Gastroesophageal sphincter (tissue), 4 donors: Measurements from ENCODE around the gene CRYGN. TPM values are rescaled to one million over a fixed set of nuclear protein-coding genes. Genes with fewer than 3 reads are reported as not detected.

Experiments used
- ATAC-seq: fragments of 150-250 bp; one replicate; pipeline ENCODE4 v1.9.1; 2016; ENCODE audit warnings: mild to moderate bottlenecking, moderate library complexity
- H3K27ac ChIP-seq, 4 donors: fragments of 200-600 bp; sonication (generic) in 3 of 4; 1 replicate in 3 of 4; 2 replicates in 1 of 4; pipeline ENCODE4 v1.5.1; 2016 to 2019
- H3K27me3 ChIP-seq: fragments of 200-600 bp; sonication (generic); one replicate; pipeline ENCODE4 v1.5.1; 2019
- H3K36me3 ChIP-seq, 2 donors: fragments of 200-600 bp; sonication (generic); one replicate each; pipeline ENCODE4 v1.5.1; 2019; ENCODE audit warnings: control low read depth in 1 of 2
- H3K4me1 ChIP-seq, 3 donors: fragments of 200-600 bp; sonication (generic); 1 replicate in 2 of 3; 2 replicates in 1 of 3; pipeline ENCODE4 v1.5.1; 2016 to 2019; ENCODE audit warnings: control low read depth in 2 of 3
- H3K4me3 ChIP-seq, 2 donors: fragments of 200-600 bp; sonication (generic); one replicate each; pipeline ENCODE4 v1.5.1; 2019; ENCODE audit warnings: mild to moderate bottlenecking in 1 of 2, moderate library complexity in 1 of 2
- H3K9me3 ChIP-seq, 3 donors: fragments of 200-600 bp; sonication (generic); one replicate each; pipeline ENCODE4 v1.5.1; 2017 to 2019; ENCODE audit warnings: control low read depth in 2 of 3
- EP300 ChIP-seq: sonication (generic); formaldehyde crosslinking; IDR thresholded peaks from one replicate; pipeline ENCODE4 v1.6.1; 2017; ENCODE audit warnings: antibody characterized with exemption, mild to moderate bottlenecking
- POLR2A ChIP-seq, 2 donors: fragments of 450-650 bp; IDR thresholded peaks; one replicate each; pipeline ENCODE4 v1.6.1; 2017; ENCODE audit warnings: antibody characterized with exemption in 2 of 2, mild to moderate bottlenecking in 2 of 2, moderate library complexity in 1 of 2
- POLR2AphosphoS5 ChIP-seq: sonication (generic); formaldehyde crosslinking; IDR thresholded peaks from one replicate; pipeline ENCODE4 v1.6.1; 2017; ENCODE audit warnings: antibody characterized with exemption
- WGBS, 2 donors: methylation state at CpG; one replicate each; pipeline ENCODE4 v1.1.5; 2018; ENCODE audit warnings: low coverage in 1 of 2; 5-methylcytosine and 5-hydroxymethylcytosine counted together
- total RNA-seq, 4 donors: library from RNA; depleted of rRNA; stranded (reverse); fragments of >200 nt; gene quantifications; one replicate each; pipeline ENCODE4 v1.1.0, GENCODE V29; 2016
- TF ChIP-seq, protein P1 (sequence below), 4 experiments: fragments of 200-600 bp in 2 of 4; fragments of 450-650 bp in 2 of 4; sonication (generic) in 1 of 4; IDR thresholded peaks; one replicate each; pipeline ENCODE4 v1.5.1; 2017 to 2019; ENCODE audit warnings: antibody characterized with exemption in 4 of 4, mild to moderate bottlenecking in 2 of 4, moderate library complexity in 2 of 4

The CRYGN gene
- total RNA-seq, 4 donors from 2014 or later = 0.27 to 4.4 TPM; not detected in 2

DNA sequence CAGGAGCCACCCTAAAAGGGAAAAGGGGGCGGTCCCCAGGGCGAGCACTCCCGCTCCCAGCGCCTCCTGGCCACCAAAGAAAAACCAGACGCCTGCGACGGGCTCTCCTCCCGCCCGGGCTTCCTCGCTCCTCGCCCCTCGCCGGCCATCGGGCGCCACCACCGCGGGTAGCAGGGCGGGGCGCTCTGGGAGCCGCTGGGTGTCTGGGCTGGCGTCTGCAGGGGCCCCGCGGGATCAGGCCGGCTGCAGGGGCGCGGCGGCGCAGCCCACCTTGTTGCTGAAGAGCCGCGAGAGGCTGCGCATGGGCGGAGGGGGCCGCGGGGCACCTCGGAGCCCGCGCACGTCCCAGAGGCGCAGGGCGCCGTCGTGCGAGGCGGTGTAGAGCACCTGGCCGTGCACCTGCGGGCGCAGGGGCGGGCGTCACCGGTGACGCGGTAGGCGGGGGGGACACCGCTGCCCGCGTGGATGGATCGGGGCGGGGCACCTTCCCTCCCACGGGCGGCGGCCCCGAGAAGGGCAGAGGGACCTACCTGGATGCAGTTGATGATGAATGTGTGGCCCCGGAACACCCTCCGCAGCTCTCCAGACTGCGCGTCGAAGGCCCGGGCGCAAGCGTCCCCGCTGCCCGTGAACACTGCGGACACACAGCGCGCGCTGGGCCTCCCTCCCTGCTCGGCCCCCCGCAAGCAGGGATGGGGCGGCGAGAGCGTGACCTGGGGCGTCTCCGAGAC is 58.4 kb downstream of the CRYGN start:
- Histone ChIP-seq H3K9me3 (no peaks in the 10 kb centered on the region), H3K4me3 (peak overlapping the region in 1 of 2 donors; percentile 43), H3K27me3 (peaks cover 52% of the 10 kb centered on the region), H3K4me1 (peaks cover 0 to 21% (median 9%) of the 10 kb centered on the region in 3 donors), H3K36me3 (peaks cover 0 to 35% of the 10 kb centered on the region in 2 donors), H3K27ac (peak overlapping the region in 1 of 4 donors; percentile 32)
- 17% methylated on average over 8 of the region's 83 CpGs; no CpG with 5 or more reads in 1 of the 2 donors for WGBS, 2 donors
- peak; percentile 40 for ATAC-seq
- TF ChIP-seq POLR2A (IDR thresholded peaks at IDR 0.05) (no peak), EP300 (no peak), POLR2AphosphoS5 (no peak)
- TF ChIP-seq, protein P1, sequence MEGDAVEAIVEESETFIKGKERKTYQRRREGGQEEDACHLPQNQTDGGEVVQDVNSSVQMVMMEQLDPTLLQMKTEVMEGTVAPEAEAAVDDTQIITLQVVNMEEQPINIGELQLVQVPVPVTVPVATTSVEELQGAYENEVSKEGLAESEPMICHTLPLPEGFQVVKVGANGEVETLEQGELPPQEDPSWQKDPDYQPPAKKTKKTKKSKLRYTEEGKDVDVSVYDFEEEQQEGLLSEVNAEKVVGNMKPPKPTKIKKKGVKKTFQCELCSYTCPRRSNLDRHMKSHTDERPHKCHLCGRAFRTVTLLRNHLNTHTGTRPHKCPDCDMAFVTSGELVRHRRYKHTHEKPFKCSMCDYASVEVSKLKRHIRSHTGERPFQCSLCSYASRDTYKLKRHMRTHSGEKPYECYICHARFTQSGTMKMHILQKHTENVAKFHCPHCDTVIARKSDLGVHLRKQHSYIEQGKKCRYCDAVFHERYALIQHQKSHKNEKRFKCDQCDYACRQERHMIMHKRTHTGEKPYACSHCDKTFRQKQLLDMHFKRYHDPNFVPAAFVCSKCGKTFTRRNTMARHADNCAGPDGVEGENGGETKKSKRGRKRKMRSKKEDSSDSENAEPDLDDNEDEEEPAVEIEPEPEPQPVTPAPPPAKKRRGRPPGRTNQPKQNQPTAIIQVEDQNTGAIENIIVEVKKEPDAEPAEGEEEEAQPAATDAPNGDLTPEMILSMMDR (IDR thresholded peaks at IDR 0.05) = no peak

DNA sequence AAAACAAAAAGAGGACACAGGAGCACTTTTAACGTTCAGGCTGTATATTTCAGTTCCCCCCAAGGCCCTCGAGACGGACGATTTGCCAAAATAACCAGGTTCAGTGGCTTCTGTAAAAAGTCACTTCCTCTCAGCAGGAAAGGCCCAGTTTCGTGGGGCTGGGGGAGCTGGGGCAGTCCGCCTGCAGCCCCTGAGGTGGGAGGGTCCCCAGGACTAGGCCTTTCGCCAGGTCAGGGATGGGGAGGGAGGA is 58.9 kb downstream of the CRYGN start:
- no peak for ATAC-seq
- Histone ChIP-seq H3K4me1 (peaks cover 0 to 21% (median 9%) of the 10 kb centered on the region in 3 donors), H3K27ac (peak overlapping the region in 1 of 4 donors; percentile 32), H3K27me3 (peaks cover 52% of the 10 kb centered on the region), H3K4me3 (peak overlapping the region in 1 of 2 donors; percentile 43), H3K36me3 (peaks cover 0 to 40% of the 10 kb centered on the region in 2 donors), H3K9me3 (no peaks in the 10 kb centered on the region)
- WGBS, 2 donors = 20 to 38% methylated on average over 2 to 5 of the region's 7 CpGs
- no peak for TF ChIP-seq POLR2A (IDR thresholded peaks at IDR 0.05)
- no peak for TF ChIP-seq EP300
- TF ChIP-seq, protein P1 (IDR thresholded peaks at IDR 0.05) = no peak
- TF ChIP-seq POLR2AphosphoS5 = no peak

DNA sequence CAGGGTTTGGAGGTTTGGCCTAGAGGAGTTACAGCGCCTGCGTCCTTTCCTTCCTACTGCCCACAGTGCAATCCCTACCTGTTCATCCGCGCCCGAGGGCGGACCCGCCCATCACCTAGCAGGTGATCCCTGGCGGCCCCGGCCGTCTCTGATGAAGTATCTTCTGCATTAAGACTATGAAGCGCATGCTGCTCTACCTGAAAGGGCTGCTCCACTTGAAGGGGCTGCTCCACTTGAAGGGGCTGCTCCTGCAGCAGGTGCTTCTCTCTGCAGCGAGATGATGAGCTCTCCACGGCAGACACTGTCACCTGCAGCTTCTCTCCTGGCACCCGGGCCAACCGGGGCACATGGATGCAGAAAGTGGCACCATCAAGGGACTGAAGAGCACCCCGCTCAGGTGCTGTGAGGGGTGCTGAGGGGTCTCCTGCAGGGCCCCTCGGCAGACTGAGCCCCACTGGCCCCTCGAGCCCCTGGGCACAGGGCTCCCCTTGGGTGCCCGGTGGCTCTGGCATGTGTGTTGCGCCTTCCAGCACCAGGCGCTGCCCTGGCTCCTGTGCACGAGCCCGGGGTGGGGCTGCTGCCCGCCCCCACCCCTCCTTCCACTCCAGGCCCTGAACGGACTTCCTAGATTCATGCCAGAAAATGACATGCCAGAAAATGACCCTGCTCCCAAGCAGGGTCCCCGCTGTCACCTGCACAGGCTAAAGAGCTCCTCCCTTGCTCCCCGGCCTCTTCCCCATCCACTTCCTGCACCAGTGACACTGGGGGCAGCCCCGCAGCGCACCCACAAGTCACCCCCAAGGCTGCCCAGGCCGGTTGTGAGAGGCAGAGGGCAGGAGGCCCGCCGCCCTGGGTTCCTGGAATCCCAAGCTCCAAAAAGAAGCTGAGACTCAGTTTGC is 59.5 kb downstream of the CRYGN start:
- WGBS, 2 donors = 100% methylated on average over 1 to 2 of the region's 32 CpGs
- Histone ChIP-seq H3K27me3 (peaks cover 46% of the 10 kb centered on the region), H3K36me3 (peaks cover 0 to 46% of the 10 kb centered on the region in 2 donors), H3K9me3 (no peaks in the 10 kb centered on the region), H3K4me1 (peaks cover 0 to 21% (median 9%) of the 10 kb centered on the region in 3 donors), H3K27ac (no peak overlapping the region), H3K4me3 (no peak overlapping the region)
- TF ChIP-seq EP300 = no peak
- TF ChIP-seq, protein P1 (IDR thresholded peaks at IDR 0.05) = no peak
- no peak for TF ChIP-seq POLR2A (IDR thresholded peaks at IDR 0.05)
- no peak for TF ChIP-seq POLR2AphosphoS5
- no peak for ATAC-seq

DNA sequence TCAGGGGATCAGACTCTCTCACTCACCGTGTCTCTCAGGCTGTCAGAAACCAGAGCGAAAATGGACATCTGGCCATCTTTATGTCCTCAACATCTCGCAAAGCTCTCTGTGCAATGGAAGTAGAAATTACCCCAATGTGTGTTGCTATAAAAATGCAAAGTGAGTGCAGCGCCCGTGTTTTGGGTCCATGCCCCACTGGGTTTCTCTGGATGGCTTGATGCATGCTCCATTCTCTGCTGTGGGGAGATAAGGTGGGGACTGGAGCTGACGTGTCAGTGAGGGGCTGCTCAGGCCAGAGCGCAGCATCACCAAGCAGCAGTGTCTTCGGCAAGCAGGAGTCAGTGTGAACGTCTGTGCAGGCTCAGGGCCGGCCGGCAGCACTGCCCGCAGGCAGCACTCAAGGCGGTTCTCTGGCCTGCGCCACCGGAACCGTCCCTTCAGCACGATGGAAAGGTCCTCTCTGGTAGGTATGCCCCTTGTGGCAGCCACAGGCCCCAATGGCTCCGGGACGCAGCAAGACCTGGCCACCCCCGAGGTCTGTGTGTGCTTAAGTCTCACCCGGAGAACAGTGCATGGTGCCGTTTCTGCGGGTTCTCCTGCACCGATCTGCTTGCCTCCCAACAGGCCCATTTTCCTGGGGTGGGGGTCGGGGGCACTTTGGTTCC is 60.3 kb downstream of the CRYGN start:
- ATAC-seq = no peak
- H3K4me3 ChIP-seq = no peak overlapping the region
- TF ChIP-seq POLR2AphosphoS5 (no peak), POLR2A (IDR thresholded peaks at IDR 0.05) (no peak), EP300 (no peak)
- TF ChIP-seq, protein P1 (IDR thresholded peaks at IDR 0.05) = no peak
- no peak overlapping the region for H3K27ac ChIP-seq
- H3K9me3 ChIP-seq = no peaks in the 10 kb centered on the region
- peaks cover 0 to 21% (median 9%) of the 10 kb centered on the region in 3 donors for H3K4me1 ChIP-seq
- H3K27me3 ChIP-seq = peaks cover 38% of the 10 kb centered on the region
- 75 to 95% methylated on average over 2 to 7 of the region's 25 CpGs for WGBS, 2 donors
- peaks cover 0 to 54% of the 10 kb centered on the region in 2 donors for H3K36me3 ChIP-seq
